ENCODE measurements around the gene CNTN2.

CNTN2 gene

GRCh38 chr1:205074513-205074912 is 31.5 kb downstream of the CNTN2 start:
- no peak for DNase-seq

GRCh38 chr1:205075642-205076155 is 32.7 kb downstream of the CNTN2 start:
- no peak for DNase-seq

GRCh38 chr1:205076245-205076761 is 33.3 kb downstream of the CNTN2 start:
- DNase-seq: no peak

GRCh38 chr1:205077158-205077933 is 34.3 kb downstream of the CNTN2 start:
- DNase-seq: no peak

- no peak for DNase-seq
These were observed 34.9 kb downstream of the CNTN2 start for GRCh38 chr1:205077934-205078311.

GRCh38 chr1:205082431-205082830 is 39.4 kb downstream of the CNTN2 start:
- DNase-seq: no peak

GRCh38 chr1:205084360-205084759 is 41.3 kb downstream of the CNTN2 start, which contains the start of gene TMEM81:
Gene TMEM81, minus strand, starts transcription at chr1:205084460. Its CDS starts 140 bp downstream, at chr1:205084320.
- no peak for DNase-seq

GRCh38 chr1:205088341-205088740 is 45.3 kb downstream of the CNTN2 start:
- DNase-seq: no peak

GRCh38 chr1:205091043-205091740 is 48.2 kb downstream of the CNTN2 start:
- no peak for DNase-seq

- no peak for DNase-seq
These were observed 52.4 kb downstream of the CNTN2 start for GRCh38 chr1:205095422-205095821.

- DNase-seq: no peak
These were observed 55.2 kb downstream of the CNTN2 start for GRCh38 chr1:205098242-205098641.

- DNase-seq: no peak
These were observed 59.4 kb downstream of the CNTN2 start for GRCh38 chr1:205102404-205102803.

- no peak for DNase-seq
These were observed 64.3 kb downstream of the CNTN2 start for GRCh38 chr1:205107327-205107726.

GRCh38 chr1:205108464-205108863 is 65.5 kb downstream of the CNTN2 start:
- no peak for DNase-seq

GRCh38 chr1:205109269-205109668 is 66.3 kb downstream of the CNTN2 start:
- DNase-seq: no peak

- DNase-seq: no peak
These were observed 66.7 kb downstream of the CNTN2 start for GRCh38 chr1:205109711-205110110.

GRCh38 chr1:205111354-205111753 is 68.3 kb downstream of the CNTN2 start:
- no peak for DNase-seq

- DNase-seq: no peak
These were observed 75.7 kb downstream of the CNTN2 start for GRCh38 chr1:205118752-205119151.

GRCh38 chr1:205121660-205122488 is 78.9 kb downstream of the CNTN2 start, which contains the start of gene RBBP5:
Gene RBBP5, minus strand, starts transcription at chr1:205121978. Its CDS starts 105 bp downstream, at chr1:205121873.
- peak; percentile 95 to 98 for DNase-seq

- no peak for DNase-seq
These were observed 79.5 kb downstream of the CNTN2 start for GRCh38 chr1:205122489-205122882.

- no peak for DNase-seq
These were observed 81.7 kb downstream of the CNTN2 start for GRCh38 chr1:205124726-205125125.

- no peak for DNase-seq
These were observed 84.6 kb downstream of the CNTN2 start for GRCh38 chr1:205127646-205128045.

Data from NCI-H1930 (cell line).